DMS 273 (cell line): ENCODE data around the gene TIGAR.

ENCODE experiments used
- DNase-seq: peaks from one replicate; lab custom pipeline; 2025; ENCODE audit not compliant: unreplicated experiment; lab: John Stamatoyannopoulos, UW

TIGAR gene

GRCh38 chr12:4282103-4282891 lies 38.7 kb upstream of the TIGAR start:
- DNase-seq = no peak

- no peak for DNase-seq
Observed at GRCh38 chr12:4282892-4283511, 38.0 kb upstream of the TIGAR start.

- no peak for DNase-seq
Observed at GRCh38 chr12:4283512-4284255, 37.3 kb upstream of the TIGAR start.

- no peak for DNase-seq
Observed at GRCh38 chr12:4284306-4284705, 36.7 kb upstream of the TIGAR start.

DNA sequence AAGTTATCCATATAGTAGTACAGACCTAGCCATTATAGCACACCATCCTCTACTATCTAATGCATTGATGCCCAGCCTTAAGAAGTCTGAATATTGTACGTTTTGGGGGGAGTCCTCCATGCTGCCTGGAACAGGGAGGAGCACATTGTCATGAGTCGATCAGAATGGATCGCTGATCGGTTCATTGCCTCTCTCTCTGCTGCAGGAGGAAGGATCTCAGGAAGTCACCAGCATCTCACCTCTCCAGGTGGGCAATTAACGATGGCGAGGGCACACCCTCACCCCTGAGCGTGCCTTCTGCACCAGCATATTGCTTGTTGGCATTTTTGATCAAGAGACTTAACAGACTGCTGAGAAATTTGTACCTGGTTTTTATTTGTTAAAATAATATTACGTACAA lies 35.9 kb upstream of the TIGAR start:
- no peak for DNase-seq

- no peak for DNase-seq
Observed at GRCh38 chr12:4286228-4286627, 34.8 kb upstream of the TIGAR start.

- DNase-seq = no peak
Observed at GRCh38 chr12:4286771-4287317, 34.2 kb upstream of the TIGAR start.

- no peak for DNase-seq
Observed at GRCh38 chr12:4287325-4288211, 33.4 kb upstream of the TIGAR start.

DNA sequence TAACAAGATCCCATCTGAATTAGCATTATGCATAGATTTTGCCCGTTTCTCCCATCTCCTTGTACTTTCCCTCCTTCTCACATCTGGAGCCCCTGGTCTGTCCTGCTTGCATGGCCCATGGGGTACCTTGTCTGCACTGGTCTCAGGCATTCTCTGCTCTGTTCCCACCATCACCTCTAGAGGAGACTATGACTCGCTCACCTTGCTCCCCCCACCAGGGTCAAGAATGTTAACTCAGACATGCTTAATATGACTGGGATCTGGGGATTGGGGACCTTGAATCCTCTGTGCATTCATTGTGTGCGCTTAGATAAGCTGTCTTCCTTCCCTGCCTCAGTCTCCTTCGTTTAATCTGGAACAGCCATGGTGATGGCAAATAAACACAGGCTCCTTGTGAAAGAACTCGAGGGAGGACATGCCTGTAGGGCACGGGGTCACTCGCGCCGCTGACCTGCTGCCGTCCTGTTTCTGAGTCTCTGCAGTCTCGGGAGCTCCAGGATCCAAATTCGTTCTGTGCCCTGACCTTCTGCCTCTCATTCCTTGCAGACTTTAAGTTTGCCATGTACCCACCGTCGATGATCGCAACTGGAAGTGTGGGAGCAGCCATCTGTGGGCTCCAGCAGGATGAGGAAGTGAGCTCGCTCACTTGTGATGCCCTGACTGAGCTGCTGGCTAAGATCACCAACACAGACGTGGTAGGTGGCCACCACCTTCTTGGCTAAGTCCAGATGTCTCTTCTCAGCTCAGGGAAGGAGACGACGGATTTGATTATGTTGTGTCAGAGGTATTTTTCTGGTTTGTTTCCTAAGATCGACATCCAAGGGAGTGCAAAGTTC lies 32.5 kb upstream of the TIGAR start:
- DNase-seq = no peak

GRCh38 chr12:4289231-4289878 lies 31.7 kb upstream of the TIGAR start:
- no peak for DNase-seq

DNA sequence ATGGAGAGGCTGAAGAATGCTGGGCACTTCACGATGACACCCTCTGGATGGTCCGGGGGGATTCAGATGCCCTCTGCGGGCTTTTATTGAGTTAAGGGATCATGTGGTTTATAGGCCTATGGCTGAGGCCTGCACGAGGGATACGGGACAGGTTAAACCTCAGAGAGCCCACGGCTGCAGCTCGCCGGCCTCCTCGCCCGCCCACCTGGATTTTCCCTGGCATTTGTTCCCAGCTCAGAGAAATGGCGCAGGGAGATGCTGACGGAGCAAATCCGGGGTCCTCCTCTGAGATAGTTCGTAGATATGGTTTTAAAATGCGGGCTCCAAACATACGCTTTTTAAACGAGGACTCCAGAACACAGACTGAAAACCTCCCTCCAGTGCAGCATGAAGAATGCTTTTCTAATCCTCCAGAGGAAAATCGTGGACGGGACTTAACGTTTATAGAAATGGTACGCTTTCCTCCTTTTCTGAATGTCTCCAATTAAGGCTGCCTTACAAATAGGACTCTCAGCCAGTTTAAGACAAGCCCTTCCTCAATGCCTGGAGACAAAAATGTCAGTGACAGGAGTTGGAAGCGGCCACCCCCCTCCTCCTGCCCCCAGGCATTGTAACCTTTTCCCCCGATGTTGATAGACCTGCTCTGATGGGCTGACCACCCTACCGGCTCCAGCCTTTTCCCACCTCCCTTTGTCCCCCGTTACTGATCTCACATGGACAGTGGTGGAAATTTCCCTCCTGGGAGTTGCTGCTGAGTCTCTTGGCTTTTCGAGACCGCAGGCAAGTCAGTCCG lies 30.8 kb upstream of the TIGAR start:
- DNase-seq = no peak

GRCh38 chr12:4292341-4293073 lies 28.5 kb upstream of the TIGAR start:
- no peak for DNase-seq

- no peak for DNase-seq
Observed at GRCh38 chr12:4293299-4293965, 27.6 kb upstream of the TIGAR start.

GRCh38 chr12:4293966-4294505 lies 27.0 kb upstream of the TIGAR start:
- DNase-seq = no peak

DNA sequence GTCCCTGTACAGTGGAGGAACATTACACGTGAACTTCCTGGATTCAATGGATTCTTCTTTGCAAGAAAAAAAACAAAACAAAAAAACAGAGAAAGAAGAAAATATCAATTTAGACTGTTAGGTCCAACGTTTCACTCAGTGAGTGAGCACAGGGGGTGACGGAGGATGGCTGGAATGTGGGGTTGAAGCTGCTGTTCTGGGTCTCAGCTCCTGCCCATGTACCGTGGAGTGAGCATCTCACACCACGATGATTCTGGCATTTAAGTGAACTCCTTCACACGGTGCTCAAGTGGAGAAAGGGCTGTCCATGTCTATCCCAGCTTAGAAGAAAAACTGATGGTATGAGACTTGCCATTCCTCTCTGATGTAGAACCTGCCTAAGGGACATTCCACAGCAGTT lies 24.3 kb upstream of the TIGAR start:
- no peak for DNase-seq

GRCh38 chr12:4297617-4298016 lies 23.4 kb upstream of the TIGAR start:
- DNase-seq = no peak

- DNase-seq = no peak
Observed at GRCh38 chr12:4300883-4301282, 20.1 kb upstream of the TIGAR start.
